Bronchial epithelial cell (primary cell): ENCODE data around the gene TMEM52. TPM values are rescaled to one million over a fixed set of nuclear protein-coding genes. Genes with fewer than 3 reads are reported as not detected.

Experiments
- DNase-seq: peaks from one replicate; pipeline ENCODE4 v3.0.0-alpha.2; 2010; ENCODE audit warnings: low read depth
- FAIRE-seq: peaks from 2 replicates; lab custom pipeline; 2011; peaks lifted over from hg19 to GRCh38; lab: Jason Lieb, UNC
- H3K27me3 ChIP-seq: 2 replicates; pipeline ENCODE4 v1.5.1; 2011; ENCODE audit warnings: low read length; ENCODE audit not compliant: control insufficient read depth, insufficient read depth
- H3K36me3 ChIP-seq: 2 replicates; pipeline ENCODE4 v1.5.1; 2011; ENCODE audit warnings: low read length; ENCODE audit not compliant: control insufficient read depth, insufficient read depth
- H3K4me3 ChIP-seq: 2 replicates; pipeline ENCODE4 v1.5.1; 2011; ENCODE audit warnings: mild to moderate bottlenecking, low read depth, low read length, control low read depth
- CTCF ChIP-seq: IDR thresholded peaks from 2 replicates; pipeline ENCODE4 v1.5.1; 2011; ENCODE audit warnings: mild to moderate bottlenecking, moderate library complexity, low read length, control low read depth, inconsistent platforms; ENCODE audit not compliant: insufficient read depth, severe bottlenecking
- total RNA-seq: library from RNA; depleted of rRNA; stranded (reverse); fragments of >200 nt; gene quantifications from 2 replicates; pipeline ENCODE4 v1.2.1, GENCODE V29; 2014

TMEM52 gene
- total RNA-seq, 1 donor from 2014 or later = 1.6 TPM

- no peaks in the 10 kb centered on the region for H3K27me3 ChIP-seq
- no peak for TF ChIP-seq CTCF
- no peaks in the 10 kb centered on the region for H3K36me3 ChIP-seq
- DNase-seq (no peak), FAIRE-seq (no peak)
- H3K4me3 ChIP-seq = no peak overlapping the region
Observed at GRCh38 chr1:1915911-1916840, 2.9 kb downstream of the TMEM52 start.

GRCh38 chr1:1914971-1915692, 3.9 kb downstream of the TMEM52 start, which contains the start of gene CALML6:
TSS of gene CALML6 (plus strand) at chr1:1915260. CDS start at chr1:1915281, 21 bp downstream.
- Histone ChIP-seq H3K4me3 (no peak within 1 kb of the TSS), H3K36me3 (no peaks in the 10 kb centered on the region), H3K27me3 (no peaks in the 10 kb centered on the region)
- no peak for FAIRE-seq
- no peak for TF ChIP-seq CTCF
- no peak for DNase-seq

GRCh38 chr1:1914101-1914970, 4.7 kb downstream of the TMEM52 start:
- no peak for FAIRE-seq
- Histone ChIP-seq H3K36me3 (no peaks in the 10 kb centered on the region), H3K4me3 (no peak overlapping the region), H3K27me3 (no peaks in the 10 kb centered on the region)
- TF ChIP-seq CTCF = no peak
- no peak for DNase-seq

- FAIRE-seq = no peak
- Histone ChIP-seq H3K4me3 (no peak overlapping the region), H3K27me3 (no peaks in the 10 kb centered on the region), H3K36me3 (no peaks in the 10 kb centered on the region)
- DNase-seq = no peak
- TF ChIP-seq CTCF = no peak
Observed at GRCh38 chr1:1911350-1912041, 7.6 kb downstream of the TMEM52 start.

- no peak for DNase-seq
- no peak for FAIRE-seq
- no peak for TF ChIP-seq CTCF
- H3K27me3 ChIP-seq = no peaks in the 10 kb centered on the region
- no peak overlapping the region for H3K4me3 ChIP-seq
- no peaks in the 10 kb centered on the region for H3K36me3 ChIP-seq
Observed at GRCh38 chr1:1910651-1911331, 8.3 kb downstream of the TMEM52 start.
